ENCODE results near the gene CSRP3. TPM values are rescaled to one million over a fixed set of nuclear protein-coding genes. Genes with fewer than 3 reads are reported as not detected.

The CSRP3 gene
- not detected in 2 replicates for total RNA-seq

DNA sequence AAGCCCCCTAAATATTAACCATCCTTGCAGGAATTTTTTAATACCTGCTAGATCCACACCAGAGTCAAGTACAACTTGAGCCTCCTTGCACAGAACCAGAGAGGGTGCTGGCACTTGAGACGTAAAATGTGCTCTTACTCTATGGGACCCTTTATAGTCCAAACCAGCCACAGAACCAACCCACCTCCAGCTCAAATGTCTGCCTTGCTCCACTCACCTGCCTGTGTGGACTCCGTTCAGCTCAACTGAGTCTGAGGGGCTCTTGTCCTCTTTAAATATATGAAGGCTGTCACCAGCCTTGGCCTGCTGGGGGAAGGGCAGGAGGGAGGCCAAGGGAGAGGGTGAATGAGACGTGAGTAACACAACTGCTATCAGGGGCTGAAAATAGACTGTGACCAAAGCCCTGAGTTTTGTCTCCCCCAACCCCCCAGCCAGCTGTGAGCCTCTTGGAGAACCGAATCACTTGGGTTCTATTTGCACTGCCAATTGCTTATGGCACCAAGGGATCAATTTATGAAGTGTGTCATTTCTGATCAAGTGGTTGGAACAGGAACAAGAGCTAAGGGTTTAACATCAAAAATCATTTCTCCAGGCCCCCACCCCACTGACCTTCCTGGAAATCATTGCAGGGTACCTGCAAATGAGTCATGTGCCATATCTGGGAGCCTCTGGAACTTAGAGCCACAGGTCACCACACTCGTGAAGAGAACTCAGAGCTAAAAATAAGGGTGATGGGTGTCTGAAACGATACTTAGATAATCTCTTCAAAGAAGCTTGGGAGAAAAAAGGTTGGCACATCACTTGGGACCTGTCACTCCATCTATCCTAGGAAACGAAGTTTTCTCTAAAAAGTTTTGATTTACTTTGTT, at the start of gene CSRP3:
Gene CSRP3, minus strand, starts transcription at position 247 of the 869 bp plus-strand sequence. CDS start 9,535 bp downstream, outside the sequence.

DNA sequence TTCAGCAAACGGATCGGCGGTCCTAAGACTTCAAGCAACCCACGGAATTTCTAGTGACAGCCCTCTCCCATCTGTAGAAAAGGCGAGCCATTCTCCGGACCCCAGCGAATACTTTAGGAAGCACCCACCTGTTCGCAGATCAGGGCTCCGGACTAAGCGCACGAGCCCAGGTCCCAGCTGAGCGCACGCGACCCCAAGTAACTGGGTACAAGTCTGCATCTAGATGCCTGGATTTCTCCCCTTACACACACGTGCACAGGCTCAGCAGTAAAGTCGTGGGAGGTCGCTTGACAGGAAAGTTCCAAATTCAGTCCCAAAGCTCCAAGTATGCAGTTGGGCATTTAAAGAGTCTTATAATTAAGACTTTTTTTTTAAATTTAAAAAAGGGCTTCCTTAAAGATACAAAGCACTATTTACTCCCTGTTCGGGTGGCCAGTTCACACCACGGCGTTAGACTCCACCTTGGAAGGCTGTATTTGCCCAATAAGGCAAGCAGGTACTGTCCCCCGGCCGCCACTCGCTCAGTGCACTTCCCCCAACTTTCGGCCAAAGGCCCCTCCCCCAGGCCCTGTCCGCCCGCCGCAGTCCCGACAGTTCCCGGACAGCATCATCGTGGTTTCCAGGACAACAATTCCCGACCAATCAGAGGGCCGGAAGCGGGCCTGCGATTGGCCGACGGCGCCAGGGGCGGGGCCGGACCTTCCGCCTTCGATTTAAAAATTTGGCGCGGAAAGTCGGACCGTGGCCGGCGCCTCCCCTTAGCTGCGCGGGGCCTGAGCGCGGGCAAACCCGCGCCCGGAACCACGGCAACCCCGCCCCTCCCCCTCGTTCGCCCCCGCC, 38.9 kb upstream of the CSRP3 start, which contains the start of gene E2F8:
Gene E2F8, minus strand, starts transcription at position 526 of the 840 bp plus-strand sequence. CDS start 824 bp downstream, outside the sequence.

Other genes starting within 250 kb of the CSRP3 start
- gene MRGPRX2, start 141.3 kb downstream of the CSRP3 start, total RNA-seq = not detected in 2 replicates
- 11.4 and 13.8 TPM in 2 replicates for gene ZDHHC13, start 84.8 kb downstream of the CSRP3 start, total RNA-seq
- 3.3 and 3.9 TPM in 2 replicates for gene E2F8, start 39.0 kb upstream of the CSRP3 start, total RNA-seq